Superior temporal gyrus (tissue), 1 donor: Measurements from ENCODE around the gene LCN1.
"Not testable (repeated sequence)": the region's sequence is repeated elsewhere in the genome, so short reads cannot be mapped to it uniquely, and the experiment has no call there.

Experiments
- DNase-seq: peaks from one replicate; pipeline ENCODE4 v3.0.0-alpha.2; 2016; ENCODE audit errors: extremely low spot score

Gene LCN1

DNA sequence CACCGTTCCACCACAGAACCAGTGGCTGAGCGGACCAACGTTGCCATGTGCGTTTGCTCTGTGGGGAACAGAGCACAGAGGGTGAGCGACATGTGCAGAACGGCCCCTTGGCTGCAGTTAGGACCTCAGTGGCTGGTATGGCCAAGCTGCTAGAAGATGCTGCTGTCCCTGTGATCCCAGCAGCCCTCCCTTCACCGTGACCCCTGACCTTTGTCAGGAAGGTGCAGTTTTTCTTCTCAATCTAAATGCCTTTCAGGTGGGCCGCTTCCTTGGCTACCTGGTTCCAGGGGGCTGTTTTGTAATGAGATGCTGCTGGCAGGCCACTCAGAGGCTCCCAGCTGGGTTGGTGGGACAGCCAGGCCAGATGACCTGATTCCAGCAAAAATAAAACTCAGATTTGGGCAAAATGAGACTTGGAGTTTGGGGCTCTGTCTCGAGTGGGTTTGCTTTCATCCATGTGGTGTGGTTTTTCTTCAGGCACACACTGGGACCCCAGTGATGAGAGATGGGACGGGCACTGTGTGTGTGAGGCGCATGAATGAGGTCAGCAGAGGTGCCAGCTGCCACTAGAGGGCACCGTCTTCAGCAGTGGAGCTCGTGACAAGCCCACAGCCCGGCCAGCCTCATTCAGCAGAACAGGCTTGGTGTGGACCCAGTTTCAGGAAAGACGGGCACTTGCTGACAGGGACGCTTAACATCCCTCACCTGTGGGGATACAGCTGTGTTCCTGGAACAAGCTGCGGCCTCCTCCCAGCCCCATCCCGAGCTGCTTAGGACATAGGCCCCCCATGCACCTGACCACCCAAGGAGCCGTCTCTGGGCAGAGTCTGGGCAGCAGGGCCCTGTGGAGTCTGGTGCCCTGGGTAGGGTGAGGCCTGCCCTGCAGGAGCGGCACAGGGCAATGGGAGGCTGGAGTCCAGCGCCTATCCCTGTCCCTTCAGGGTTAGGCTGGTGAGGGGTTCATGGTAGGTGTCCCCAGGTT lies 16.7 kb upstream of the LCN1 start:
- DNase-seq = peak; percentile 65

DNA sequence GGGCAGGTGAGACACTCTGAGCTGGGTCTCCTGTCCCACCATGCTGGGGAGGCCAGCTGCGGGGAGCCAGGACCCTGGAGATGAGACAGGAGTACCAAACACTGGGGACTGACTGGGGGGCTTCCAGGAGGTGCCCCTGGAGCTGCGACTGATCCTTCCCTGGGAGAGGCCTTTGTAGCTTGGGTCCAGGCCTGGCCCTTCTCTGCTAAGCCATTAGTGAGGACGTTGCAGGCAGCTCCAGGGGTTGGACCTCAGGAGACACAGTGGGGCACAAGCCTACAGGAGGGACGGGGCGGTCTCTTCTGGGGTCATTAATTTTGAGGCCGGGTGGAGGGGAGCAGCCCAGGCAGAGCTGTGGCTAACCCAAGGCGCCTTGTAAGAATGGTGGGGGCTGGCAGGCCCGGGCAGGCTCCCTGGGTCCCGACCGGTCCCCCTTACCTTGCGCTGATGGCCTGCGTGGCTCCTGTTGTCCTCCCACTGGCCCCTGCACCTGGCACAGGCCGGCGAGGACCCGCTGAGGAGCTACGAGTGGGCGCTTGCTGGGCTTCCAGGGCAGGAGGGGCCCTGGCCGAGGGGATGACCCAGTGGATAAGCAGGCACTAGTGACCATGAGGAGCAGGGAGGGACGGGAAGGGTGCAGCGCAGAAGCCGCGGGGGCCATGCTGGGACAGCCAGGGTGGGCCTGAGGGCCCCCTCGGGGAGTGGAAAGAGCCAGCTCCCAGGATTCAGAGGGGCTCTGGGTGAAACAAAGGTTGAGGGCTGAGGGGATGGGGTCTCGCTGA lies 15.6 kb upstream of the LCN1 start:
- no peak for DNase-seq

DNA sequence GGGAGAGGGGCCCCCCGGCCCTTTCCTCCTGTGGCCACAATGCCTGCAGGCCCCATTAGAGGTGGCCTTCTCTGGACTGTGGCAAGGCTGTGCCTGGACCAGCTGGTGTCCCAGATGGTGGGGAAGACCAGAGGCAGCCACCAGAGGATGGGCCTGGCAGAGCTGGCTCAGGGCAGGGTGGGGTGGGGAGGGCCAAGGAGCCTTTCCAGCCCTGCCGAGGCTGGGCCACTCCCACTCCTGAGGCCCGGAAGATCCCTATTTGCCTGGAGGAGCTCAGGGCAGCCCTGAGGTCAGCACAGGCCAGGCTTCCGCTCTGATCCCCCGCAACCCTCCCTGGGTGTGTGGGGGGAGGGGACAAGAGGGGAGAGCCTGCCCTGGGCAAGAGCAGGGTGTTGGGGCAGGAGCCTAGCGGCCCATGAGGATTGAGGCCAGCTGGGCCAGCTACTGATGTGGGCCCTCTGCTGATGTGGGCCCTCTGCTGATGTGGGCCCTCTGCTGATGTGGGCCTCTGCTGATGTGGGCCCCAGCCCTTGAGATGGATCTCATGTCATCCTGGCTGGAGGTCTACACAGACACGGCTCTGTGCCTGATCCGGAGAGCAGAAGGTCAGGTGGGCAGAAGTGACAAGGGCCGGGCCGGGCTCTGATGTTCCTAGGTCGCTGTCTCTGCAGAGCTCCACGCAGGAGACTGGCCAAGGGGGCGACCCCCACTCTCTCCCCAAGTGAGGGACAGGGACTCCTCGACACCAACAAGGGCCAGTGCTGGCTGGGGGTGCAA lies 14.7 kb upstream of the LCN1 start:
- DNase-seq = no peak

DNA sequence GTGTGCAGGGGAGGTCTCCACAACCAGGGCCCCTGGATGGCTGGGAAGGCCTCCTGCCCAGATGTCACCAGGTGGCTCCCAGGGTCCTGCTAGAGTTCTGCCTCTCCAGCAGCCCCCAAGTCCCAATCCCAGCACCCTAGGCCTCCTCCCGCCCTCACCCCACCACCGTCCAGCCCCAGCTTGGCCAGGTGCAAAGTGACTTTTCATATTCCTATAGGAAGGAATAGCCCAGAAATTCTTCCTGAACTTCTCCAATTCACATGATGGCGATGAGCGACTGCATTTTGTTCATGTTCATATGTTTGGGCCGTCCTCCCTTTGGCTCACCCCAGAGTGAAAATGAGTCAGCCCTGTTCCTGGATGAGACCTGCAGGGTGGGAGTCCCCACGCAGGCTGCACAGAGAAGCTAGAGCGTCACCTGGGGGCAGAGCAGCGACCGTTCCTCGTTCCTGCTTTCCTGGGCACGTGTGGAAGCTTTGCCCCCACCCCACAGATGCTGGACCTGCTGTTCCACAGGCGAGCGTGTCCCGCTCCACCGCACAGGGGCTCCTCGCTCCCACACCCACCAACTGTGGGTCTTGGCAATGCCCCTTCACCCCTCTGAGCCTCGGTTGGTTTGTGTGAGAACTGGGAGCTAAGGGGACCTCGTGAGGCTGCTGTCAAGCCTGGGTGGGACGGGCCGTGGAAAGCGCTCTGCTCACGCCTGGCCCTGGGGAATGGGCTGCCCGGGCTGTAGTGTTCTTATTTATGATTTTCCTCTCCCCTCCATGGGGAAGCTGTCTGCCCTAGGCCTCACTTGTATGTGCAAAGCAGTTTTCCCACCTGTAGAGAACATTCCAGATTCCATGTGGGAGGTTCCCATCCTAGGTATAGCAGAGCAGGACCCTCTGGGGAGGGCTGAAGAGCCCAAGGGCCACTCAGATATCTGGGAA lies 13.9 kb upstream of the LCN1 start:
- no peak for DNase-seq

DNA sequence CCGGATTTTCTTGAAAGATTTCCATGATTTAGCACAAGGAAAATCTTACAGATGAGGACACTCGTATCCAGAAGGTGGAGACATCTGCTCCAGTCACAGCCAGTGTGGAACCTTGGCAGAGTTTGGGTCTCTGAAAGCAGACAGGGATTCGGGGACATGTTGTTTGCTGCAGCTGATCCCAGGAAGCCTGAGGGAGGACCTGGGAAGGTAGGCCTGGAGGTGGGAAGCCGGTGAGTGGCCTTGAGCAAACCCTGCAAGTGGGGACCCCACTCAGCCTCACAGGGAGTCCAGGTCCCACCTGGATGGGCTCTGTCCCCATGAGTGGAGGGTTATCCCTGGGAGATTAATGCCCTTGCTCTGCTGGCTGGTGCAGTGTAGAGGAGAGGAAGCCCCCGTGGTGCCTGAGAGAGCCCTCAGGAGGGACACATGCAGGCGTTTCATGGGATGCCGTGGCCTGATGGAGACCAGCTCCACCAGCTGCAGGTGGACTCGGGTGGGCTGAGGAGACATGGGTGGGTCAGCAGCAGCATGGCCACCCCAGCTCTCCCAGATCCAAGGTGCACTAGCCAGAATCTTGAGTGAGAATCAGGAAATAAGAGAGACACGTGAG lies 12.9 kb upstream of the LCN1 start:
- DNase-seq = no peak

DNA sequence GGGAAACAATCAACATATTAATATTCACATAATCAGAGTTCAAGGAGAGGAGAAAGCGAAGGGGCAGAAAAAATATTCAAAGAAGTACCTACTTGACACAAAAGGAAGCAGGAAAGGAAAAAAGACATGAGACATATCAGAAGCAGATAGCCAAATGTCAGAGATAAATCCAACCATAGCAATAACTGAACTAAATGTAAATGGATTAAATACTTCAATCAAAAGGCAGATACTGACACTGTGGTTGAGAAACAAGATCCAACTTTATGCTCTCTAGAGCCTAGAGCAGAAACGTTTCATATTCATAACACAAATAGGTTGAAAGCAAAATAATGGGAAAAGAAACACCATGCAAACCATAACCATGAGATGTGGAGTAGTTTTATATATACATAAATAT lies 11.8 kb upstream of the LCN1 start:
- DNase-seq = no peak

DNA sequence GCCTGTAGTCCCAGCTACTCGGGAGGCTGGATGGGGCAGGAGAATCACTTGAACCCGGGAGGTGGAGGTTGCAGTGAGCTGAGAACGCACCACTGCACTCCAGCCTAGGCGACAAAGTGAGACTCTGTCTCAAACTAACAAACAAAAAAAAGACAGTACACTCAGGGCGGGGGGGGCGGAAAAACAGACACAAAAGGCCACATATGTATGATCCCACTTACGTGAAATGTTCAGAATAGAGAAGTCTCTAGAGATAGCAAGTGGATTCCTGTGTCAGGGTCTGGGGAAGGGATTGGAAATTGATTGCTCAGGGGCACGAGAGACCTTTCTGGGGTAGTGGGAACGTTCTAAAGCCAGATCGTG lies 9.0 kb upstream of the LCN1 start:
- DNase-seq = no peak

DNA sequence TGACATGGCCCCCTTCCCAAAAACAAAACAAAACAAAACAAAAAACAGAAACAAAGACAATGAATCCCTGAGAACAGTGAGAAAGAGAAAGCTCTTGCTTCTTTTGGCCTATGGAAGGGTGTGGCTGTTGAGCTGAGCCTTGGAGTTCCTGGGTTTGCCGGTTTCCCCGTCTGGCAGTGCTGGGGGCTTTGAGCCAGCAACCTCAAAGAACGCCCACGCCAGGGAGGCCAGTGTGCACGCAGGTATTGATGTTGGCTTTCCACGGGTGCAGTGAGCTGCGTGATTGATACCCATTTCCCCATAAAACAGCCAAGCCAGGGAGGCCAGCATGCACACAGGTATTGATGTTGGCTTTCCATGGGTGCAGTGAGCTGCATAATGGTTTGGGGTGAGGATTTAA lies 8.3 kb upstream of the LCN1 start:
- DNase-seq = no peak

DNA sequence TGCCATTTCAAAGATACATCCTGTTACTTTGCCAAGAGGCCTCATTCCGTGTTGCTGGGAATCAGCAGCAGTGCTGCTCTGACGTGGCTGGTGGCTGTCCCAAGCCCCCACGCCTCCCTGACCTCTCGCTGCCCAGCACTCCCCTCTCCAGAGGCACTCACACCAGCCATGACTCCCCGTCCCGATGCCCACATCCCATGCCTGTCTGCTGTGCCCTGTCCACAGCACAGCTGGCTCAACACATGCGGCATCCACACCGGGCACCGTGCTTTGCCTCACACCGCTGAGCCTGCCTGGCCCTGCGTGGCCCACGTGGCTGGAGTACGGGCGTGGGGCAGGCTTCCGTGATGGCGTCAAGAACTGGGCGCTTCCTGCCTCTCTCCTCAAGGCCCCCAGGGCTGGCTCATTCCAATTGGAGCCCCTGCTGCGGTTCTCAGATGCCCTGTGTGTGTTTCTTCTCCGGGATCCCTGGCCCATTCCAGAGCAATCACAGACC lies 7.8 kb upstream of the LCN1 start:
- no peak for DNase-seq

DNA sequence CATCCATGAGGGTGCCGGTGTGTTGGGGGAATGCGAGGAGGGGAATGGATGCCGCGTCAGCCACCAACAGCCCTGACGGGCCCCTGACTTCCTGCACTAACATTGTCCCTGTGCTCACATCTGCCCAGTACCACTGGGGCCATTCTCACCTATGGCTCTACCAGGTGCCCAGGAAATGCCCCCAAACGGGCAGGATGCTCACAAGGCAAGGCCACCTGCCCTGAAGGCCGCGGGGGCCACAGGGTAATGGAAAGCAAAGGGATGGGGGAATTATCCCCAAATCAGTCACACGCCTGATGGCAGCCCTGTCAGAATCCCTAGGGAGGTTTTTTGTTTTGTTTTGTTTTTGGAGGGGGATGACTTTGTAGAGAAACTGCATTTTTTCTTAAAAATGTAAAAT lies 7.3 kb upstream of the LCN1 start:
- not testable (repeated sequence) for DNase-seq

DNA sequence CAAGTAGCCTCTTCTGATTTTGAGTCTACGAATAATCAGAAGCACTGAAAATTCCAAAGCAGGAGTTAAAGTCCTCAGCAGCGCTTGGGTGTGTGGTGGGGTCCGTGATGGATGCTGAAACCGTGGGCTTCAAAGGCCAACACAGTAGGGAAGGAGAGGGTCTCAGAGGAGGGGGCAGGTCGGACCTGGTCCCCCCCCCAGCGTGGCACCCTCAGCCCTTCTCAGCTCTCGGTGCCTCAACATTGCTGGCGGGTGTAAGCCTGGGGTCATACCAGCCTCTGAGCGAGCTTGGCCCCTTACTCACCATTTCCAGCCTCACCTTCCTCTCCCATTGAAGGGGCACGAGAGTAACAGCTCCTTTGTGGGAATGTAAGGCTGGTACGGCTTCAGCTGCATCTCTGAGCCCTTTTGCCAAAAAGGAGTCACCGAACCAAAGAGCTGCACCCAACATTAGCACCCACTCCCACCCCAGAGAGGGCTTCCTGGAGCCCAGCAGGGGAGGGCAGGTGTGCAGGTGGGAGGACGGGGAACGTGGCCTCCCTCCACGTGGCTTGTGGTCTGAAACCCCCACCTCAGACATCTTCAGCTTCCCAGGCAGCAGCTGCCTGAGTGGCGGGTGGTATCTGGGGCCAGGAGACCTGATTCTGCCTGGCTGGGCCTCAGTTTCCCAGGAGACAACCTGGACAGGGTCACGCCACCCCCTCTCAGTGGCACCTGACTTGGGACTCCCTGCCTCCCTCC lies 6.7 kb upstream of the LCN1 start:
- no peak for DNase-seq

DNA sequence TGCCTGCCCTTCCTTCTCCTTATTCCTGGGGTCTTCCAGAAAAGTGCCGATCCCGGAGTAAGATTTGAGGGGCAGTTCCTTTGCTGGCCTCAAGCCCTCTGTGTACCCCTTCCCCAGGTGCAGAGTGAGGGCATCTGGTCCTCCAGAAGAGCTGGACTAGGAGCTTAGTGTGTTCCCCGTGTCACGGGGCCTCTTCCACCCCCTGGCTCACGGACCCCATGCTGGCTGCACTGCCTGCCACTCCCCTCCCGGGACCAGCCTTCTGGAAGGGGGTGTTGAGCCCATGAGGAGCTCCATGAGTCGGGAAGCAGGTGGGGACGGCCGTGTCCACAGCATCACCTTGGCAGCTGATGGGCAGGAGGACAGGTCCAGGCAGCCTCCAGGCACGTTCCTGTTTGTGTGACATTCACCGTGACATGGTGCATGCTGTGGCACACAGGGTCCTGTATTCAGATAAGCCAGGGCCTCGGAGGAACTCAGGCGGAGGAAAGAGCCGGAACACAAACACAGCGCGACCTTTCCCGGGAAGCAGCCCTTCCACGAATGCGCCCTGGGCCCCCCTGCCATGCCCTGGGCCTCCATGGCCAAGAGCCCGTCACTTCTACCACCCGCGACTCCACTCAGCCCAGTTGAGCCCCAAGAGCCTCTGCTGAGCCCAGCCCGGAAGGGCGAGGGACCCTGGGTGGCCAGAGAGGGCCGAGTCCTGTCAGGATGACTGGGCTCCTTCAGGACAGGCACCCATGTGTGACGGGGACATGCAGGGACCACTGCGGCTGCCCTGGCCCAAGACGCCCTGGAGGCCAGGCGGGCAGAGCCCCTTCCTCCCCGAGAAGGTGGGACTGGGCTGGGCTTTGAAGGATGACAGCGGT lies 5.9 kb upstream of the LCN1 start:
- no peak for DNase-seq

DNA sequence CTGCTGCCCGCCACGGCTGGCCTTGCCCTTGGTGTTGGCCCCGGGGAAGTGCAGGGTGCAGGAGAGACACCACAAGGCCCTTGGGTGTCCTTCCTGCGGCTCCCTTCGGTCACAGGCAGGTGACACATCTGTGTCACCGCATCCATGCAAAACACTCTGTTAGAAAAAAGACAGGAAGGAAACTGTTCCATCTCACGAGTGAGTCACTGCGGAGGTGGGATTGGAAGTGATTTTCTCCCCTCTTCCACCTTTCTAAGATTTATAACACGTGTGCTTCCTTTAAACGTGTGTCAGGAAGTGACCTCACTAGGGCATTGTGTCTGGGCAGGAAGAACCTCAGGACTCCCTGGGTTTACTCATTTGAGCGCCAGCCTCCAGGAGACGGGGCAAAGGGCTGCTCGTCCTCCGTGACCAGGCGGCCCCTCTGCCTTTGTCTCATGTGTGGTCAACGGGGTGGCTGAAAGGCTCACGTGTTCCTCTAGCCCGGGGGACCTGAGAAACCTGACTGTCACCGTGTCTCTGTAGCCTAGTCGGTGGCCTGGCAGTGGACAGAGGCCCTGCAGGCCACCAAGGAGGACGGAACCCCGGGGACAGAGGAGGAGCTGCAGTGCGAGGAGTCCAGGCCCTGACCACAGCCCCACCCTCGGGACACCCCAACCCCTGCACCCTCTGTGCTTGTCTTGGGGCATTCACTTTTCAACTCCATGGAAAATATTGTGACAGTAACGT lies 4.9 kb upstream of the LCN1 start:
- DNase-seq = no peak

DNA sequence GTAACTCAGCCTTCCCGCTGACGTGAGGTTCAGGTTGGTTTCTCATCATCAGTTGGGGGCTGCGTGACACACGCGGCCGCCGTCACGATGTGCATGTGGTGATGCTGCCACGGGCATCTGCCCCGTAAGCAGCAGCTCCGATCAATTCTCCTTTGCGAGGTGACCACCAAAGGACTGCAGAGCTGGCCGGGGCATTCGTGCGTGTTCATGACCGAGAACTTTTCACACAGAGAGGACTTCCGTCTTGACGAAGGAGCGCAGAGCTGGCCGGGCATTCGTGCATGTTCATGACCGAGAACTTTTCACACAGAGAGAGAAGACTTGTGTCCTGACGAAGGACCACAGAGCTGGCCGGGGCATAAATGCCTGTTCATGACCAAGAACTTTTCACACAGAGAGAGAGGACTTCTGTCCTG lies 3.8 kb upstream of the LCN1 start:
- no peak for DNase-seq

DNA sequence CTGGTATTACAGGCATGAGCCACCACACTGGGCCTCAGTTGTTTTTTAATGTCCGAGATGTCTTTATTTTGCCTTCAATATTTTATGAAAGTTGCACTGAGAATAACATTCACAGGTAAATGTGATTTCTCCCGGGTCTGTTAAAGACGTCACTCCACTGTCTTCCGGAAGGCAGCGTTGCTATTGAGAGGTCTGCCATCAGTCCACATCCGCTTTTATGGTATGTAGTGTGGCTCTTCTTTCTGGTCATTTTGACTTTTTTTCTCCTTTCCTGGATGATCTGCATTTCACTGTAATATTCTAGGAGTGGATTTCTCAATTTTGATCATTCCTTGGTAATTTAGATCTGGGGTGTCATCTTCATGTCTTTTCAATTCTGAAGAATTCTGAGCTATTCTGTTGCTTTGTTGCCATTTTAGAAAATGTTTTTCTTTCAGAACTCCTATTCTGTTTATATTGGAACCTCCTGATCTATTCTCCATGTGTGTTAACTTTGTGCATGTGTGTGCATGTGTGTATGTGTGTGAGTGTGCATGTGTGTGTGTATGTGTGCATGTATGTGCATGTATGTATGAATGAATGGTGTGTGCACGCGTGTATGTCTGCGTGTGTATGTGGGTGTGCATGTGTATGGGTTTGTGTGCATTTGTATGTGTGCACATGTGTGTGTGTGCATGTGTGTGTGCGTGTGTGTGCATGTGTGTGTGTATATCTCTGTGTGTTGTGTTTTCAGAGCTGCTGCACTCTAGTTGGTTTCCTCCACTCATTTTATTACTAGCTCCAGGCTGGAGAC lies 1.9 kb upstream of the LCN1 start:
- DNase-seq = no peak

DNA sequence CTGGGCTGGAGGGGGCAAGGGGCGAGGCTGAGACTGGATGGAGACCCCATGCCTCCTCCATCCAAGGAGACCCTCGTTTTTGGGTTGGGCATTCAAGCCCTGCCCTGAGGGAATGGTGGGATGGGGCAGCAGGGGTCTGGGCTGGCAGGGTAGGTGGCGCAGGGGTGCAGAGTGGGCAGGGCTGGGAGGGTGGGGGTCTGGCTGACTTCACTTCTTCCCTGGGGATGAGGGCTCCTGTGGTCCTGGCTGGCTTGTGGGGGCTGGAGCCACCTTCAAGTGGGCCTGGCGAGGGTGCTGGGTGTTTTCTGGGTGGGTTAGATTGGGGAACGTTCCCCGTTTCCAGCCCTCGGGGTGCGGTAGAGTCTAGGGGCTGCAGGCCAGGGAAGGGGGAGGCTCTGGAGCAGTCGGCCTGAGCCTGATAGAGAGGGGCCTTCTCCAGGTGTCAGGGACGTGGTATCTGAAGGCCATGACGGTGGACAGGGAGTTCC lies 412 bp downstream of the LCN1 start:
- no peak for DNase-seq
